Tibial artery (tissue), 4 donors: ENCODE data around the gene HLA-E.

Experiments used
- DNase-seq, 2 donors: peaks; one replicate each; pipeline ENCODE4 v3.0.0-alpha.2; 2019
- H3K27ac ChIP-seq, 2 donors: fragments of 200-600 bp; sonication (generic) in 1 of 2; 1 replicate in 1 of 2; 2 replicates in 1 of 2; pipeline ENCODE4 v1.5.1; 2018 to 2019; ENCODE audit warnings: mild to moderate bottlenecking in 1 of 2
- H3K27me3 ChIP-seq, 2 donors: fragments of 200-600 bp; sonication (generic) in 1 of 2; one replicate each; pipeline versions ENCODE4 v1.5.1 to v1.6.0; 2016 to 2019
- H3K36me3 ChIP-seq, 3 donors: fragments of 200-600 bp; sonication (generic) in 2 of 3; one replicate each; pipeline ENCODE4 v1.5.1; 2016 to 2019; ENCODE audit warnings: mild to moderate bottlenecking in 2 of 3
- H3K4me1 ChIP-seq, 4 donors: fragments of 200-600 bp; sonication (generic) in 2 of 4; 1 replicate in 3 of 4; 2 replicates in 1 of 4; pipeline ENCODE4 v1.5.1; 2016 to 2019
- H3K4me3 ChIP-seq, 2 donors: fragments of 200-600 bp; sonication (generic) in 1 of 2; 1 replicate in 1 of 2; 2 replicates in 1 of 2; pipeline ENCODE4 v1.5.1; 2018 to 2019; ENCODE audit warnings: mild to moderate bottlenecking in 2 of 2
- H3K9me3 ChIP-seq, 3 donors: fragments of 200-600 bp; sonication (generic) in 1 of 3; one replicate each; pipeline ENCODE4 v1.5.1; 2016 to 2019
- intact Hi-C: fragments of 100-400 bp; cut with DNase I; formaldehyde crosslinking; loops from one replicate; pipeline ENCODE4 v1.15.0; 2023; ENCODE audit warnings: low total_unique reads
- TF ChIP-seq, protein P1 (sequence below), 2 experiments: fragments of 200-600 bp in 1 of 2; fragments of 450-650 bp in 1 of 2; IDR thresholded peaks; one replicate each; pipeline ENCODE4 v1.5.1; 2017 to 2019; ENCODE audit warnings: antibody characterized with exemption in 2 of 2, mild to moderate bottlenecking in 1 of 2, moderate library complexity in 1 of 2

Gene HLA-E

DNA sequence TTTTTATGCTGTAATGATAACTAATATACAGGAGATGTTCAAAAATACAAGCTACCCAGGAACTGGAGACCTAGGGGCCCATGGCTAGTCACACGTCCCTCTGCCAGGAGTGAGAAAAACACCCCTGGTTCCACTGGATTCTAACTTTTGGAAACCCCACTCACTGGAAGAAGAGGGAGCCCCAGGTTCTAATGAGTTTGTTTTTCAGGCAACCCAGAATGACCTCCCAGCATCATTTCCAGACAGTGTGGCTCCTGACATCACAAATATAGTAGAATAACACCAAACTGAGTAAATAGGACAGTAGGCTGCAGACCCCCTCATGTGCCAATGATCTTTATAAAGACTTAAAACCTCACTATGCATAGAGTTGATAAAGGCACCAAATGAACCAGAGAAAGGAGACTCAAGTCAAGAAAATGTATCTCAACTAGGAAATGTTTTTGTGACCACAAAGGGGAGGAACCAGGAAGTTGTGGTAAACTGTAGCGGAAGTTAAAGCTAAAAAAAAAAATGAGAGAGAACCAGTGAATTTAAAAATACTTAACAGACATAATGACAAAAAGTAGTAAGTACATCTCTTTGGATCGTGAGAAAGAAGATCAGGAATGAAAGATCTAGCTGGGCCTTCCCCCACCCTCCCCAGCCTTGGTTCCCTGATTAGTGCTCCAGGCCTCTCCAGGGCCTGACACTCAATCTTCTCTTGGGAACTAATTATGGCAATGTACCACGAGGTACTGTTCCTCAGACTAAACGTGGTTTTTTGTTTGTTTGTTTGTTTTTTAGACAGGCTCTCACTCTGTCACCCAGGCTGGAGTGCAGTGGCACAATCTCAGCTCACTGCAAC, 19.8 kb downstream of the HLA-E start:
- Histone ChIP-seq H3K27ac (no peak overlapping the region), H3K9me3 (no peaks in the 10 kb centered on the region), H3K4me1 (no peaks in the 10 kb centered on the region), H3K36me3 (no peaks in the 10 kb centered on the region), H3K4me3 (no peak overlapping the region), H3K27me3 (peaks cover 0 to 5% of the 10 kb centered on the region in 2 donors)
- no peak for DNase-seq
- intact Hi-C loops = no loop called here
- TF ChIP-seq, protein P1, sequence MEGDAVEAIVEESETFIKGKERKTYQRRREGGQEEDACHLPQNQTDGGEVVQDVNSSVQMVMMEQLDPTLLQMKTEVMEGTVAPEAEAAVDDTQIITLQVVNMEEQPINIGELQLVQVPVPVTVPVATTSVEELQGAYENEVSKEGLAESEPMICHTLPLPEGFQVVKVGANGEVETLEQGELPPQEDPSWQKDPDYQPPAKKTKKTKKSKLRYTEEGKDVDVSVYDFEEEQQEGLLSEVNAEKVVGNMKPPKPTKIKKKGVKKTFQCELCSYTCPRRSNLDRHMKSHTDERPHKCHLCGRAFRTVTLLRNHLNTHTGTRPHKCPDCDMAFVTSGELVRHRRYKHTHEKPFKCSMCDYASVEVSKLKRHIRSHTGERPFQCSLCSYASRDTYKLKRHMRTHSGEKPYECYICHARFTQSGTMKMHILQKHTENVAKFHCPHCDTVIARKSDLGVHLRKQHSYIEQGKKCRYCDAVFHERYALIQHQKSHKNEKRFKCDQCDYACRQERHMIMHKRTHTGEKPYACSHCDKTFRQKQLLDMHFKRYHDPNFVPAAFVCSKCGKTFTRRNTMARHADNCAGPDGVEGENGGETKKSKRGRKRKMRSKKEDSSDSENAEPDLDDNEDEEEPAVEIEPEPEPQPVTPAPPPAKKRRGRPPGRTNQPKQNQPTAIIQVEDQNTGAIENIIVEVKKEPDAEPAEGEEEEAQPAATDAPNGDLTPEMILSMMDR (IDR thresholded peaks at IDR 0.05) = no peak

DNA sequence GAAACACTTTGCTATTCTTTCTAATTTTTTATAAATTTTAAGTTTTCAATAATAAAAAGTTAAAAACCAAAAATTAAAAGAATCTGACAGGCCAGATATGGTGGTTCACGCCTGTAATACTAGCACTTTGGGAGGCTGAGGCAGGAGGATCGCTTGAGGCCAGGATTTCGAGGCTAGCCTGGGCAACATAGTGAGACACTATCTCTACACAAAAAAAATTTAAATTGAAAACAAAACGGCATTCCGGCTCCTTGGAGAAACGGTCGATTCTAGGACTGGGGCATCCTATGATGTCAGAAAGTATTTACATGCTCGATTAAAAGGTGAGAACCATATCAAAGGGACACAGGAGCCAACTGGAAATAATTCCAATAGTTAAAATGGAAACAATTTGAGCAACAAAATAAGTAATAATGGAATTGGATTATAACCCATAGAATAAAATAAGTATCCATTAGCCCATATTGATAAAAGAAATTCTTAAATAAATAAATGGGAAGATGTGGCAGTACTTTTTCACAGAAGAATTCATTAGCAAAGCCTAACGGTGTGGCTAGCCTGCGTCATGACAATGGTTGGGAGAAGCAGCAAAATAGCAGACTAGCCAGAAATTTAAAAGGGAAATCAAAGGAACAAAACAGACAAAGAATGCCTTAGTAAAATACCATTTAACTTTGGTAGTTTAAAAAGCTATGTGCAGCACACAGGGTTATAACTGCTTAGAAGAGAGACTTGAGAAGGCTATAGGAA, 21.3 kb downstream of the HLA-E start:
- no peaks in the 10 kb centered on the region for H3K9me3 ChIP-seq
- no peaks in the 10 kb centered on the region for H3K4me1 ChIP-seq
- intact Hi-C loops = no loop called here
- no peaks in the 10 kb centered on the region for H3K36me3 ChIP-seq
- H3K27ac ChIP-seq = no peak overlapping the region
- no peak overlapping the region for H3K4me3 ChIP-seq
- TF ChIP-seq, protein P1 (IDR thresholded peaks at IDR 0.05) = no peak
- H3K27me3 ChIP-seq = peaks cover 0 to 5% of the 10 kb centered on the region in 2 donors
- DNase-seq = no peak

DNA sequence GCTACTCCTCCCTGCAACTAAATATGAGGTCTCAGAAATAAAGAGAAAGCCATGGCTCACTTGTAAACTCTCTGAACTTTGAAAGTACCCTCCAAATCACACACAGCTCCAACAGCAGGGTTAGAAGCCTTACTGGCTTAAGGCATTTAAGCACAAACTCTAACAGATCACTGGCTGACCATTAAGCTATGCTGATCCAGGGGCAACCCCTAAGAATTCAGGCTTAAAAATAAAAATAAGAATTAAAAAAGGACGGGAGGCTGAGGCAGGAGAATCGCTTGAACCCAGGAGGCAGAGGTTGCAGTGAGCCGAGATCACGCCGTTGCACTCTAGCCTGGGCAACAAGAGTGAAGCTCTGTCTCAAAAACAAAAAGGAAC, 21.8 kb downstream of the HLA-E start:
- H3K27me3 ChIP-seq = peaks cover 0 to 3% of the 10 kb centered on the region in 2 donors
- TF ChIP-seq, protein P1 (IDR thresholded peaks at IDR 0.05) = no peak
- H3K36me3 ChIP-seq = no peaks in the 10 kb centered on the region
- DNase-seq = no peak
- no peak overlapping the region for H3K4me3 ChIP-seq
- intact Hi-C loops = no loop called here
- no peak overlapping the region for H3K27ac ChIP-seq
- H3K9me3 ChIP-seq = no peaks in the 10 kb centered on the region
- peaks cover 0 to 3% (median 0%) of the 10 kb centered on the region in 4 donors for H3K4me1 ChIP-seq

DNA sequence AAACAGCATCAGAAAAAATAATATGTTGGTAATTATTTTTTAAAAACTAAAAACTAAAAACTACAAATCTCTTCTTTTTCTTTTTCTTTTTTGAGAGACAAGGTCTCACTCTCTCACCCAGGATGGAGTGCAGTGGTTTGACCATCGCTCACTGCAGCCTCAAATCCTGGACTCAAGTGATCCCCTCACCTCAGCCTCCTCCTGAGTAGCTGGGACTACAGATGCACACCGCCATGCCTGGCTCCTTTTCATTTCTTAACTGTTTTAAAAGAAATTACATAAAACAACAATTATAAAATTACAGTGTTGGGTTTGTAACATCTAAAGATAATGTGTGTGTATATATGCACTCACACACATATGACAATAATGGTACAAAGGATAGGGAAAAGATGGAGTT, 24.1 kb downstream of the HLA-E start:
- Histone ChIP-seq H3K27me3 (no peaks in the 10 kb centered on the region), H3K36me3 (no peaks in the 10 kb centered on the region), H3K9me3 (no peaks in the 10 kb centered on the region), H3K27ac (no peak overlapping the region), H3K4me1 (peaks cover 0 to 3% (median 0%) of the 10 kb centered on the region in 4 donors), H3K4me3 (no peak overlapping the region)
- no peak for DNase-seq
- TF ChIP-seq, protein P1 (IDR thresholded peaks at IDR 0.05) = no peak
- intact Hi-C loops = no loop called here

DNA sequence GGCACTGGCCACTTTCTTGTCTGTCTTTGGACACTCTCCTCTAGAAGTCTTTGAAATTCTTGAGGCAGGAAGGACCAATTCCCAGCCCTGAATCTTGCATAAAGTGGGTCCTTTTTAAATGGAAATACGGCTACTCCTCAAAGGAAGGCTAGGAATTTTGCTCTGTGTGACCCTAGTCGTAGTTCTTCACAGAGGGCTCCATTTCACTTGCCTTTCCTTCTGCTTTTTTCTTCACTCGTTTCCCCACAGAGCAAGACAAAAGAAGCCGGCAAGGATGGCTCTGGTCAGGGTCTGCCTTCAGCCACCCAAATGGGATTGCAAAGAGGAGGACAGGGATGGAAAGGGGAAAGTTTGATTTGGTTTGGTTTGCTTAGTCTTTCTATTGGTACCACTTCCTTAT, 25.8 kb downstream of the HLA-E start:
- DNase-seq = no peak
- H3K4me3 ChIP-seq = no peak overlapping the region
- no peaks in the 10 kb centered on the region for H3K9me3 ChIP-seq
- no peaks in the 10 kb centered on the region for H3K27me3 ChIP-seq
- intact Hi-C loops = no loop called here
- peaks cover 0 to 3% (median 0%) of the 10 kb centered on the region in 4 donors for H3K4me1 ChIP-seq
- TF ChIP-seq, protein P1 (IDR thresholded peaks at IDR 0.05) = no peak
- H3K36me3 ChIP-seq = no peaks in the 10 kb centered on the region
- H3K27ac ChIP-seq = peak overlapping the region; percentile 64 to 80
